HepG2 (cell line): ENCODE data around the gene NPC1. TPM values are rescaled to one million over a fixed set of nuclear protein-coding genes. Genes with fewer than 3 reads are reported as not detected.

Source experiments
- ATAC-seq: fragments of 200-7000 bp; cut with Tn5 transposase; 3 replicates; pipeline ENCODE4 v1.9.1; 2020; ENCODE audit warnings: mild to moderate bottlenecking, moderate library complexity
- BruUV-seq: library from RNA; stranded (reverse); fragments of 400-500 nt; replicated peaks from 2 replicates; lab custom pipeline; 2021; lab: Mats Ljungman, UMichigan
- CTCF ChIA-PET: fragments of 300-600 bp; formaldehyde crosslinking; extraction: SDS; loops from one replicate; lab custom pipeline; 2021; ENCODE audit warnings: low total read pairs, inconsistent platforms, low intra/inter-chr PET ratio; lab: Yijun Ruan, JAX
- POLR2A ChIA-PET: fragments of 350-600 bp; sonication (Branson Sonifier 250); formaldehyde crosslinking; loops from one replicate; lab custom pipeline; 2020; ENCODE audit warnings: antibody characterized with exemption, inconsistent platforms; lab: Yijun Ruan, JAX
- DNase-seq: peaks from one replicate; pipeline ENCODE4 v3.0.0-alpha.2; 2015; ENCODE audit warnings: low spot score
- FAIRE-seq: peaks from 3 replicates; lab custom pipeline; 2011; peaks lifted over from hg19 to GRCh38; lab: Jason Lieb, UNC
- H2AFZ ChIP-seq: one replicate; pipeline ENCODE4 v1.6.1; 2011; ENCODE audit warnings: low read length, inconsistent platforms
- H3K27ac ChIP-seq: fragments of 300-600 bp; 3 replicates; pipeline ENCODE4 v1.8.0; 2011; ENCODE audit warnings: mixed run types, mild to moderate bottlenecking, mixed read lengths, low read length, inconsistent platforms; ENCODE audit not compliant: insufficient read depth; ENCODE audit errors: extremely low read length
- H3K27me3 ChIP-seq, 2 experiments: fragments of 200-600 bp in 1 of 2; 2 replicates in 1 of 2; 3 replicates in 1 of 2; pipeline versions ENCODE4 v1.6.0 to v1.8.0; 2011; ENCODE audit warnings: low read length in 2 of 2, mild to moderate bottlenecking in 2 of 2, moderate library complexity in 2 of 2, inconsistent platforms in 1 of 2; ENCODE audit not compliant: insufficient read depth in 2 of 2, control insufficient read depth in 1 of 2
- H3K36me3 ChIP-seq, 2 experiments: fragments of 200-600 bp in 1 of 2; replicated peaks in 1 of 2; 2 replicates in 1 of 2; 3 replicates in 1 of 2; pipeline versions ENCODE4 v1.5.1 to v1.8.0; 2011; ENCODE audit warnings: low read length in 2 of 2, inconsistent platforms in 1 of 2; ENCODE audit not compliant: insufficient read depth in 2 of 2, control insufficient read depth in 1 of 2
- H3K4me1 ChIP-seq: 2 replicates; pipeline ENCODE4 v1.5.1; 2012; ENCODE audit warnings: low read length, inconsistent platforms; ENCODE audit not compliant: insufficient read depth
- H3K4me2 ChIP-seq: 2 replicates; pipeline ENCODE4 v1.6.0; 2011; ENCODE audit warnings: low read depth, low read length, inconsistent platforms
- H3K4me3 ChIP-seq, 3 experiments: fragments of 200-600 bp in 1 of 3; sonication (generic), shearing (Covaris generic) in 1 of 3; replicated peaks in 1 of 3; 2 replicates each; pipeline ENCODE4 v1.5.1; 2011 to 2016; ENCODE audit warnings: low read length in 3 of 3, inconsistent platforms in 2 of 3, low read depth in 2 of 3, mild to moderate bottlenecking in 2 of 3, control low read depth in 1 of 3, mixed read lengths in 1 of 3; ENCODE audit not compliant: insufficient read depth in 1 of 3
- H3K79me2 ChIP-seq: one replicate; pipeline ENCODE4 v1.6.1; 2011; ENCODE audit warnings: low read length, inconsistent platforms; ENCODE audit not compliant: insufficient read depth
- H3K9ac ChIP-seq: 2 replicates; pipeline ENCODE4 v1.6.0; 2011; ENCODE audit warnings: mild to moderate bottlenecking, low read depth, low read length, inconsistent platforms; ENCODE audit not compliant: insufficient read depth
- H3K9me3 ChIP-seq: 2 replicates; pipeline ENCODE4 v1.5.1; 2012; ENCODE audit warnings: mild to moderate bottlenecking, low read length
- H4K20me1 ChIP-seq: 2 replicates; pipeline ENCODE4 v1.6.0; 2011; ENCODE audit warnings: inconsistent platforms, mild to moderate bottlenecking, low read length, moderate library complexity; ENCODE audit not compliant: insufficient read depth
- HINFP ChIP-seq: sonication (generic); formaldehyde crosslinking; IDR thresholded peaks from 2 replicates; pipeline ENCODE4 v1.4.0; 2020; ENCODE audit warnings: low read depth, mild to moderate bottlenecking, missing genetic modification reagents
- HMGA1 ChIP-seq: sonication (generic); formaldehyde crosslinking; conservative IDR thresholded peaks from 2 replicates; pipeline ENCODE4 v1.4.0; 2020; ENCODE audit warnings: missing genetic modification reagents
- HNRNPUL1 ChIP-seq: fragments of 200-400 bp; formaldehyde crosslinking; IDR thresholded peaks from 2 replicates; pipeline ENCODE4 v1.6.1; 2017; ENCODE audit warnings: low read depth, mild to moderate bottlenecking, low read length, moderate library complexity
- MBNL3 ChIP-seq: fragments of 250-450 bp; sonication (Bioruptor Pico); conservative IDR thresholded peaks from 2 replicates; pipeline ENCODE4 v1.8.0; 2022; ENCODE audit warnings: mild to moderate bottlenecking, inconsistent platforms
- MTERF4 ChIP-seq: sonication (generic); formaldehyde crosslinking; IDR thresholded peaks from 2 replicates; pipeline ENCODE4 v1.8.0; 2023; ENCODE audit warnings: mild to moderate bottlenecking, missing genetic modification reagents
- NFIB ChIP-seq: sonication (generic); formaldehyde crosslinking; IDR thresholded peaks from 2 replicates; pipeline ENCODE4 v1.9.0; 2021; ENCODE audit warnings: missing genetic modification reagents, mild to moderate bottlenecking, borderline replicate concordance
- RFX3 ChIP-seq: IDR thresholded peaks from 2 replicates; pipeline ENCODE4 v1.6.1; 2016; ENCODE audit warnings: missing biosample characterization, missing genetic modification reagents
- TCF7 ChIP-seq: sonication (generic); IDR thresholded peaks from 2 replicates; pipeline ENCODE4 v1.6.1; 2016; ENCODE audit warnings: antibody characterized with exemption, low read depth
- THYN1 ChIP-seq: sonication (generic); formaldehyde crosslinking; IDR thresholded peaks from 2 replicates; pipeline ENCODE4 v1.8.1; 2023; ENCODE audit warnings: low read depth, mild to moderate bottlenecking, moderate library complexity, missing genetic modification reagents, borderline replicate concordance
- ZFP41 ChIP-seq: sonication (generic); formaldehyde crosslinking; IDR thresholded peaks from 2 replicates; pipeline ENCODE4 v1.4.0; 2020; ENCODE audit warnings: mild to moderate bottlenecking, missing genetic modification reagents, borderline replicate concordance
- ZNF17 ChIP-seq: sonication (generic); formaldehyde crosslinking; IDR thresholded peaks from 2 replicates; pipeline ENCODE4 v1.5.0; 2020; ENCODE audit warnings: mild to moderate bottlenecking, missing genetic modification reagents
- ZNF260 ChIP-seq: sonication (generic); formaldehyde crosslinking; IDR thresholded peaks from 2 replicates; pipeline ENCODE4 v1.4.0; 2020; ENCODE audit warnings: missing genetic modification reagents, low read depth, mild to moderate bottlenecking, borderline replicate concordance
- ZNF331 ChIP-seq: sonication (generic); formaldehyde crosslinking; IDR thresholded peaks from 2 replicates; pipeline ENCODE4 v1.4.0; 2020; ENCODE audit warnings: missing genetic modification reagents
- ZNF546 ChIP-seq: sonication (generic); formaldehyde crosslinking; conservative IDR thresholded peaks from 2 replicates; pipeline ENCODE4 v1.8.1; 2023; ENCODE audit warnings: mild to moderate bottlenecking, missing genetic modification reagents
- ZNF550 ChIP-seq: sonication (generic); formaldehyde crosslinking; IDR thresholded peaks from 2 replicates; pipeline ENCODE4 v1.4.0; 2020; ENCODE audit warnings: mild to moderate bottlenecking, missing genetic modification reagents, borderline replicate concordance
- ZNF609 ChIP-seq: sonication (generic); formaldehyde crosslinking; IDR thresholded peaks from 2 replicates; pipeline ENCODE4 v1.4.0; 2020; ENCODE audit warnings: mild to moderate bottlenecking, missing genetic modification reagents, borderline replicate concordance
- ZNF674 ChIP-seq: sonication (generic); formaldehyde crosslinking; IDR thresholded peaks from 2 replicates; pipeline ENCODE4 v1.5.0; 2020; ENCODE audit warnings: low read depth, mild to moderate bottlenecking, missing genetic modification reagents
- WGBS: methylation state at CpG from one replicate; pipeline ENCODE4 v1.1.6; 2017; ENCODE audit warnings: low lambda C conversion rate; 5-methylcytosine and 5-hydroxymethylcytosine counted together
- in situ Hi-C: cut with HindIII; loops from 2 replicates; pipeline ENCODE4 v1.10.0; 2017; ENCODE audit warnings: low pct_unique_long_range_greater_than_20kb; ENCODE audit not compliant: extremely low pct_ligation_motif_present
- intact Hi-C: fragments of 100-400 bp; cut with micrococcal nuclease; formaldehyde crosslinking; loops from one replicate; pipeline ENCODE4 v1.10.0; 2022; ENCODE audit not compliant: unreplicated experiment
- polyA plus RNA-seq, 8 experiments: library from polyadenylated mRNA; depleted of rRNA in 3 of 8; stranded (reverse) in 7 of 8; unstranded in 1 of 8; fragments of >200 nt; fragmentation: Illumina TruSeq in 4 of 8; extraction: Trizol in 4 of 8; gene quantifications; 2 replicates each; pipeline versions ENCODE4 v1.2.1 to v1.2.3, GENCODE V29; 2011 to 2016; ENCODE audit warnings: low read depth in 4 of 8, missing spikeins in 1 of 8, mixed read lengths in 1 of 8; ENCODE audit not compliant: insufficient read depth in 1 of 8
- total RNA-seq, 5 experiments: library from RNA; depleted of rRNA; stranded (reverse); fragments of >200 nt; fragmentation: Illumina TruSeq; extraction: Trizol; gene quantifications; 2 replicates each; pipeline ENCODE4 v1.2.3, GENCODE V29; 2016; ENCODE audit warnings: low read depth in 1 of 5

Gene NPC1
- total and polyA plus RNA-seq, 2 of the 13 experiments (the other 11 are each of a cell fraction or from before 2014, with no cell fraction given), result 46.5 to 114 TPM

GRCh38 chr18:23585897-23586248, 433 bp downstream of the NPC1 start:
- no peak overlapping the region for H2AFZ ChIP-seq
- intact Hi-C loops (loop anchor here (1.0 to 2.0 kb wide), 2 partner anchors 30 to 41 kb away; no protein-coding TSS in a partner anchor), in situ Hi-C loops (loop anchor here (5.0 kb wide), 2 partner anchors 39 to 69 kb away; no protein-coding TSS in a partner anchor)
- H3K27ac ChIP-seq, result peak overlapping the region; percentile 100
- FAIRE-seq (no peak), ATAC-seq (no peak), DNase-seq (no peak)
- H3K9ac ChIP-seq, result peak overlapping the region; percentile 100
- ChIA-PET CTCF (interaction anchor here (1.1 kb wide), 1 partner anchor 70 kb away, joined by 4 read pairs; no protein-coding TSS in a partner anchor), POLR2A (interaction anchor here (0.7 to 3.3 kb wide), 7 partner anchors 16 to 405 kb away, joined by 3 to 25 read pairs (median 5); partner anchors contain the start of gene RMC1)
- H3K36me3 ChIP-seq, result peaks cover 3 to 13% of the 10 kb centered on the region in 2 experiments; a peak in 4 of 5 replicates
- BruUV-seq, result TSS peak; percentile 78
- H3K4me3 ChIP-seq, result peak overlapping the region; percentile 85 to 99 (median 96)
- peaks cover 18% of the 10 kb centered on the region for H4K20me1 ChIP-seq
- H3K27me3 ChIP-seq, result peaks cover 0 to 5% of the 10 kb centered on the region in 2 experiments; a peak in 1 of 5 replicates
- WGBS, result 0% methylated on average over 2 of the region's 14 CpGs
- no peaks in the 10 kb centered on the region for H3K9me3 ChIP-seq
- H3K4me2 ChIP-seq, result peak overlapping the region; percentile 78
- peaks cover 64% of the 10 kb centered on the region for H3K4me1 ChIP-seq
- H3K79me2 ChIP-seq, result peaks cover 52% of the 10 kb centered on the region
- TF ChIP-seq ZNF674 (CRISPR knock-in tag) (peak; percentile 68; the same call in 1 of the 2 replicates), HNRNPUL1 (no peak), MTERF4 (CRISPR knock-in tag) (peak; percentile 71; the same call in 1 of the 2 replicates), TCF7 (no peak), ZNF260 (CRISPR knock-in tag) (no peak), RFX3 (no peak), MBNL3 (CRISPR knock-in tag) (no peak), ZNF546 (CRISPR knock-in tag) (no peak), ZNF331 (CRISPR knock-in tag) (no peak), ZNF609 (CRISPR knock-in tag) (no peak), ZNF17 (CRISPR knock-in tag) (peak; percentile 47; the same call in 1 of the 2 replicates), ZNF550 (CRISPR knock-in tag) (no peak), THYN1 (CRISPR knock-in tag) (0 out of 2 replicates have a peak, but pooled peaks have one; percentile 52), HINFP (no peak), ZFP41 (CRISPR knock-in tag) (no peak), HMGA1 (CRISPR knock-in tag) (no peak), NFIB (CRISPR knock-in tag) (no peak)
